ENCODE data around the gene YWHAH. TPM values are rescaled to one million over a fixed set of nuclear protein-coding genes. Genes with fewer than 3 reads are reported as not detected.

YWHAH gene
- polyA plus RNA-seq, 2 of the 4 experiments (the other 2 are of a cell fraction), result 91.9 to 137 TPM

GRCh38 chr22:31950226-31950625, 5.9 kb downstream of the YWHAH start:
- POLR2A ChIA-PET, result no interaction called here

GRCh38 chr22:31951194-31952093, 7.1 kb downstream of the YWHAH start:
- Histone ChIP-seq H3K27ac (peak overlapping the region in 1 of 2 experiments; percentile 69; a peak in 3 of 6 replicates), H3K4me1 (peaks cover 58% of the 10 kb centered on the region), H3K4me3 (no peak overlapping the region), H3K9me3 (no peaks in the 10 kb centered on the region), H3K4me2 (peak overlapping the region; percentile 67)
- FAIRE-seq, result no peak
- ChIA-PET POLR2A (no interaction called here), CTCF (interaction anchor here (0.6 to 5.6 kb wide), 6 partner anchors 19 to 395 kb away, joined by 3 to 36 read pairs (median 4); no protein-coding TSS in a partner anchor)
- 68% methylated on average over 8 of the region's 8 CpGs for WGBS (ENCODE audit: missing lambda C conversion rate)
- ATAC-seq, result peak in 1 of 2 experiments; percentile 38; a peak in 4 of 6 replicates
- no peak for TF ChIP-seq ZNF302 (CRISPR knock-in tag; IDR thresholded peaks at IDR 0.05)
- TF ChIP-seq BCL3 (IDR thresholded peaks at IDR 0.05), result no peak
- TF ChIP-seq NFE2L2 (conservative IDR thresholded peaks at IDR 0.05; ENCODE audit: low read length), result no peak
- TF ChIP-seq MAZ (IDR thresholded peaks at IDR 0.05; ENCODE audit: borderline replicate concordance, low read depth, low read length), result no peak
- TF ChIP-seq ESRRA (IDR thresholded peaks at IDR 0.05; ENCODE audit: borderline replicate concordance, low read length), result no peak
- TF ChIP-seq CTCF (IDR thresholded peaks at IDR 0.05), result no peak
- TF ChIP-seq CHD2 (IDR thresholded peaks at IDR 0.05; ENCODE audit: low read length, partially characterized antibody), result no peak
- TF ChIP-seq POLR2A (IDR thresholded peaks at IDR 0.05; ENCODE audit: low read length), result no peak
- no peak for TF ChIP-seq HEYL (CRISPR knock-in tag; IDR thresholded peaks at IDR 0.05)
- no peak for TF ChIP-seq EHMT2 (IDR thresholded peaks at IDR 0.05; ENCODE audit: low read depth)
- TF ChIP-seq SMC3 (IDR thresholded peaks at IDR 0.05), result no peak
- TF ChIP-seq ZSCAN20 (CRISPR knock-in tag; IDR thresholded peaks at IDR 0.05), result no peak
- TF ChIP-seq JUNB (IDR thresholded peaks at IDR 0.05), result no peak
- TF ChIP-seq EHF (CRISPR knock-in tag; IDR thresholded peaks at IDR 0.05), result no peak
- no peak for TF ChIP-seq RFX5 (IDR thresholded peaks at IDR 0.05)
- no peak for TF ChIP-seq ZC3H11A (IDR thresholded peaks at IDR 0.05)
- DNase-seq (ENCODE audit: low read depth in 1 of 2, low spot score in 1 of 2), result no peak

More at GRCh38 chr22:31950226-31950625, 5.9 kb downstream of the YWHAH start:
- Histone ChIP-seq H3K4me3 (no peak overlapping the region), H3K9me3 (no peaks in the 10 kb centered on the region), H3K4me1 (peaks cover 61% of the 10 kb centered on the region), H3K4me2 (no peak overlapping the region), H3K27ac (no peak overlapping the region)
- ATAC-seq (no peak), DNase-seq (ENCODE audit: low read depth in 1 of 2, low spot score in 1 of 2) (no peak), FAIRE-seq (no peak)
- 97% methylated on average over 4 of the region's 4 CpGs for WGBS (ENCODE audit: missing lambda C conversion rate)
- CTCF ChIA-PET, result interaction anchor here (0.7 to 5.6 kb wide), 9 partner anchors 21 to 285 kb away, joined by 3 to 36 read pairs (median 4); no protein-coding TSS in a partner anchor
- TF ChIP-seq TP53 (CRISPR knock-in tag; IDR thresholded peaks at IDR 0.05) (no peak), ATOH8 (CRISPR knock-in tag; IDR thresholded peaks at IDR 0.05; ENCODE audit: low read depth) (no peak), HOXB13 (CRISPR knock-in tag; IDR thresholded peaks at IDR 0.05; ENCODE audit: low read depth) (no peak)

- Histone ChIP-seq H3K4me2 (peak overlapping the region; percentile 67), H3K4me3 (no peak overlapping the region), H3K9me3 (no peaks in the 10 kb centered on the region), H3K4me1 (peaks cover 52% of the 10 kb centered on the region), H3K27ac (peak overlapping the region in 1 of 2 experiments; percentile 69; a peak in 3 of 6 replicates)
- no peak for FAIRE-seq
- CTCF ChIA-PET, result no interaction called here
- POLR2A ChIA-PET, result no interaction called here
- DNase-seq (ENCODE audit: low read depth in 1 of 2, low spot score in 1 of 2), result no peak
- 53% methylated on average over 2 of the region's 2 CpGs for WGBS (ENCODE audit: missing lambda C conversion rate)
- no peak for TF ChIP-seq KDM5A (IDR thresholded peaks at IDR 0.05)
- no peak for TF ChIP-seq HOXB13 (CRISPR knock-in tag; IDR thresholded peaks at IDR 0.05; ENCODE audit: low read depth)
- no peak for TF ChIP-seq POLR2AphosphoS2 (conservative IDR thresholded peaks at IDR 0.05; ENCODE audit: low read length)
- TF ChIP-seq RCOR1 (IDR thresholded peaks at IDR 0.05; ENCODE audit: low read depth, low read length), result no peak
- TF ChIP-seq GATA3 (IDR thresholded peaks at IDR 0.05; ENCODE audit: borderline replicate concordance), result no peak
- no peak for TF ChIP-seq RAD21 (conservative IDR thresholded peaks at IDR 0.05 in 1 of 2, IDR thresholded peaks at IDR 0.05 in 1 of 2)
- TF ChIP-seq NFE2L2 (conservative IDR thresholded peaks at IDR 0.05; ENCODE audit: low read length), result no peak
- no peak for TF ChIP-seq JUN (IDR thresholded peaks at IDR 0.05)
- peak in 1 of 2 experiments; percentile 45; a peak in 3 of 6 replicates for ATAC-seq
Measured at GRCh38 chr22:31952094-31952401, 7.7 kb downstream of the YWHAH start.

Measured in A549 (cell line).